Fibroblast of peridontal ligament (primary cell): ENCODE results near the gene RPL14.
"Not testable (repeated sequence)": the region's sequence is repeated elsewhere in the genome, so short reads cannot be mapped to it uniquely, and the experiment has no call there.

Source experiments
- DNase-seq: peaks from one replicate; pipeline ENCODE4 v3.0.0-alpha.2; 2010; ENCODE audit errors: extremely low read depth

The RPL14 gene

DNA sequence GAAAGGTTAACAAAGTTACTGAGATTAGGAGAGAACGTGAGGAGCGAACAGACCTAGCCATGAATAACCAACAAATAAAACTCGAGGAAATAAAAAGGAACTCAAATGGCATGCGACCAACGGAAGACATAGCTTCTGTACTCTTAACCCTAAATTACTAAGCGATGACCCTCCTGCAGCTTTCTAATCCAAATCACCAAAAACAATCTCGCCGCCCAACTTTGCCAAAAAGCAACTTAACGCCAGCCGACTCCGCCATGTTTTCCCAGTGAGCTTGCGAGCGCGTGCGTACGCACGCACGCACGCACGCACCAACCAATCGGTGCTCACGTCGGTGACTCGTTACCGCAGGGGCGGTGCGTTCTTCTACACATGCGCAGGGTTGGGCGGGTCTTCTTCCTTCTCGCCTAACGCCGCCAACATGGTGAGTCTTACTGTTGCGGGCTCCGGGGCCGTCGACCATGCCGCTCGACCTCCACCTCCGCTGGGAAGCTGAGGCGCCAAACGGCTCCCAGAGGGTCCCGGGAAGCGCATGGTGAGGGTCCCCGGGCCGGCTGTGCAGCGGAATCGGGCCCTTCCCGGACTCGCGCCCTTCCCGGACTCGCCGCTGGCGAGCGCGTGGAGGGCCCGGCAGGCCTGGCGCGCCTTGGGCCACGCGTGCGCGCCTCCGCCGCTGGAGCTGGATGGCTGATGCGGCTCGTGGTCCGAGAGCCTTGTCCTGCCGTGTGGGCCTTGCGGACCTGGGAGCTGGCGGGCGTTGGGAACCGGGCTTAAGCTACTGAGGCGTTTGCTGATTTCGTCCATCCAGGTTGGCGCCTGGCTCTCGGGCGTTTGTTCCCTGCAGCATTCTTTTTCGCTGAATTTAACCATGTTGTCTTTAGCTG lies at the start of gene RPL14:
Gene RPL14, plus strand, starts transcription at position 400 of the 884 bp plus-strand sequence. Its CDS starts 133 bp downstream, at position 533.
- peak; percentile 96 for DNase-seq

DNA sequence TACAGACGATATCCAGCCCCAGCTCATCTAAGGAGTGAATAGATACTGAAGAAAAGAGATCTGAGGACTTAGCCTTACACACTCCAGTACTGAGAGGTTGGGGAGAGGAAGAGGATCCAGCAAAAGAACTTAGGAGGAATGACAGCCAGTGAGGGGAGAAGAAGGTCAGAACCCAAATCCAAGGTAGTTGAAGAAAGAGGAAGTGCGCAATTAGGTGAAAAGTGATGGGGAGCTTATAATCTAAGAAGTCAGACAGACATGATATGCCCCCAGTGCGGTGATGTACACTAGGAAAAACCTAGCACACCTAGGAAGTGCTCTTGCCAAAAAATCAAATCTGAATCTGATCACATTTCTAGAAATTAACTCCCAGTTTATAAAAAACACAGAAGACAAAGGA lies 49.5 kb upstream of the RPL14 start:
- DNase-seq: no peak

DNA sequence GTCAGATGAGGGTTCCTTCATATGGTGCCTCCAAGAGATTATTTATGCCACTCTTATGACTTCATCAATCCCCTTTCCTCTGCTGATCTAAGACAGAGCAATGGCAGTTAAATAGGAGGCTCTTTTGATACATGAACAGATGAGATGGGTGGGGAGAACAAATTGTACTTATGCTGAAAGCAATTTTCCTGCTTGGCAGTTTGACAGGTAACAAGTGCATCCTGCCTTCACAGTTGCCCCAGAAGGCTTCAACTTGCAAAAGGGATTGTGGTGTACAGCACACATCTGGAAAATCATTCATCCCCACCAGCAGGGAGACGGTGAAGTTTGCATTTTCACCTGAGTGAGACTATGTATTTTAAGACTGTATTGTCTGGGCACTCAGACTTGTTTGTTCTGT lies 42.9 kb upstream of the RPL14 start:
- no peak for DNase-seq

DNA sequence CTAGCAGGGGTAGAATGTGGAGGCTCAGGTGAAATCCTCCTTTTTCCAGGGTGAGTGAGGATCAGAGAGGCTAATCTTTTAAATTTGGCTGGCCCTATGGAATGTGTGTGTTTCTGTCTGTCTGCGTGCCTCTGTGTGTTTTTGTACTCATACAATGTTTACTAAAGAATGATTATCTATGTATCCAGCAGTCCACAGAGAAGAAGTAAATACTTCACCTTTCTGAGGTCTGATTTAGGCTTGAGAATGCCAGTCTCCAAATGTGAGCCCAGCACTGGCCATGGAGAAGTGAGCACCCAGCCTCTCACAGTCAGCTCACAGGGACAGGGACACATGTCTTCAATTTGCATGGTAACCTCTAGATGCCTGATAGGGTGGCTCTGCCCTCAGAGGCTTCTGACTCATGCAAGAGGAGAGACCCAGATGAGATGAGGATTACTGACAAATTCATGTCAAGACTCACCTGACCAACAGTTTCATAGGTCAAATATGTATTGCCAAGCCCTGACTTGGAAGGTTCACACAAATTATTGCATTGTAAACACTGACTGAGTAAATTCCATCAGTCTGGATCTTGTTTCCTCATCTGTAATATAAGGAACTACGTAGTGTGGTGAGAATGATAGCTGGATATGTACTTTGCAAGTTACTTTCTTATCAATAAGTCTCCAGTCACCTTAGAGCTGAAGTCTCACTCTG lies 39.1 kb upstream of the RPL14 start:
- DNase-seq: no peak

DNA sequence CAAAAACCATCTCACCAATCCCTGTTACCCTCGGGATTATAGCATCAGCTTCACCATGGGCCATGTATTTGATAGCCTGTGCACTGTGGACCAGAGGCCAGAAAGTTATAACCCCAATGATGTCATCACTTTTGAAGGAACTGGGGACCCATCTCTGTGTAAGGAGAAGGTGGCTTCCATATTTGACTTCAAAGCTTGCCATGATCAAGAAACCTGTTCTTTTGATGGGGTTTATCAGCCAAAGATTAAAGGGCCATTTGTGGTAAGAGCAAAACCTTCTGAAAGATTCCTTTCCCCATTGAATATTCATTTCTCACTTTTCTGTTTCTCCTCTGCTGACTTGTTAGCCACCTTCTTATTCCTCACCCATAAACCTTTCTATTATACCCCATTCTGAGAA lies 34.3 kb upstream of the RPL14 start:
- no peak for DNase-seq

DNA sequence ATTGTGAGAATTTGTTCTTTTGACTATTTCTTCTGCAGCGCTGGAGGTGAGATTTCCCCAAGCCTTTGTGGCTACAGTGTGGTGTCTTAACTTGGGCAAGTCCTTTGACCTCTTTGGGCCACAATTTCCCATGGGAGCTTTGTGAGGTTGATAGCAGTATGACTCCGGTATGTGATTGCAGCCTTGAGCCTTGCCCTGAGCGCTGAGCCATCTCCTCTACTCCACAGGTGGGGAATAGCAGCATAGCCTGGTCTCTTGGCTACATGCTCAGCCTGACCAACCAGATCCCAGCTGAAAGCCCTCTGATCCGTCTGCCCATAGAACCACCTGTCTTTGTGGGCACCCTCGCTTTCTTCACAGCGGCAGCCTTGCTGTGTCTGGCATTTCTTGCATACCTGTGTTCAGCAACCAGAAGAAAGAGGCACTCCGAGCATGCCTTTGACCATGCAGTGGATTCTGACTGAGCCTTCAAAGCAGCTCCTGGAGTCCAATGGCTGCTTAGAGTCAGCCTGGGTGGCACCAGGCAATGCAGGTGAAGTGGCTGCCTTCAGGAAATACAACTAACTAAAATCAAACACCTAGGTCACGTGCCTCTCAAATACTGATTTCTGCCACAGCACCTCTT lies 30.0 kb upstream of the RPL14 start:
- DNase-seq: no peak

DNA sequence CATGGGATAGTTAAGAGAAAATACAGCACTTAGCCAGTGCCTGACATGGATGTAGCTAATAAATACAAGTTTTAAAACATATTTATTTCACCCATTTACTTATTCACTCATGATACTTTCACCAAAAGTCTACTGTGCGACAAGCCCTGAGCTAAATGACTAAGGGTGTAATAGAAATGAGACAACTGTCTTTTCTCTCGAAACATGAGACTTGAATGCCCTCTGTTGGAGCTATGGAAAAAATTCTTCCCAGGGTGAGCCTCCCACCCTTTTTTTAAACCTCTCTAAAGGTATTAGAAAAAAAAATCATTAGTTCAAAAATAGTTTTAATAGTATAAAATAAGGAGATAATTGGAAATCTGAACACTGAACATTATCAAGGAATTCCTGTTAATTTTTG lies 24.3 kb upstream of the RPL14 start:
- no peak for DNase-seq

DNA sequence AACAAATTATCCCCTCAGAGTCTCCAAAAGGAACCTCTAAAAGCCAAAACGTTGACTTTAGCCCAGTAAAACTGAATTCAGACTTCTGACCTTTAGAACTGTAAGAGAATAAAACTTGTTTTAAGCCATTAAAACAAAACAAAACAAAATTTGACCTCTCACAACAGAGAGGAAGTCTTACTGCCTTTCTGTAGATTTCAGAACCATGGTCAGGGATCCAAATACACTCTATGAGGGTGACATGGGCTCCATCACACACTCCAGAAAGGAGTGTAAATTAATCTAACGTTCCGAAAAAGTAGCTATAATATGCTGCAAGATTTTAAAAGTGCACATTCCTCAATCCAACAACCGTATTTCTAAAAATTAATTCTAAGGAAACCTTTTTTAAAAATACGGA lies 19.2 kb upstream of the RPL14 start:
- no peak for DNase-seq

DNA sequence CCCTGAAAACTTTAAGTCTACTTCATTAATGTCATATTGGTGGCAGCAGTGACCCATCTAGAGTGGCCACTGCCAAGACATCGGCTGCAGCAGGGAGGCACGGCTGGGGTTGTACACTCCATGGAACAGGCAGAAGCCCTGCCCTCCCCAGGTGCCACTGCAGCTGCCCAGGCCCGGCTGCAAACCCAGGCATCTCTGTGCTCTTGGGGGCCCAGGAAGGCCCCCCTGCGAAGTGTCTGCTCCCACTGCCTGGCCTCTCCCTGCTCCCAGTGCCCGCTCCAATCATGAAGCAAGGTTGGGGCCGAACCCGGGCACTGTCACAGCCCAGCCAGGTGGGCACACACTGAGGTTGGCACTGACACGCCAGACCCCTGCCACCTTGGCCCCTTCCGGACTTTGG lies 12.1 kb upstream of the RPL14 start:
- DNase-seq: no peak

DNA sequence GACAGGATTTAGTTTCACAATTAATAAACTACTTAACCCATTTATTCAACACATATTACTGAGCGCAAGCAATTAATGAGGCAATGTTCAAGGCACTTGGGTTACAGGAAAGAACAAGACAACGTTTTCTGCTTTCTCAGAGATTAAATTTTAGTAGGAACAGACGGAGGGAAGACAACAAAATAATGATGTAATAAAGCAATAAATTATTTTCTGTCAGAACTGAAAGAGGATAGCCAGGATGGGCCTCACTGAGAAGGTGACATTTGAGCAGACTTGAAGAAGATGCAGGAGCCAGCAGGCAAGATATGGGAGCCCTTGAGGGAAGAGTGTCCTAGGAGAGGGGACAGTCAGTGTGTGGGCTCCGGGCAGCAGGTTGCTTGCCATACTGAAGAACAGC lies 11.3 kb upstream of the RPL14 start:
- DNase-seq: no peak

DNA sequence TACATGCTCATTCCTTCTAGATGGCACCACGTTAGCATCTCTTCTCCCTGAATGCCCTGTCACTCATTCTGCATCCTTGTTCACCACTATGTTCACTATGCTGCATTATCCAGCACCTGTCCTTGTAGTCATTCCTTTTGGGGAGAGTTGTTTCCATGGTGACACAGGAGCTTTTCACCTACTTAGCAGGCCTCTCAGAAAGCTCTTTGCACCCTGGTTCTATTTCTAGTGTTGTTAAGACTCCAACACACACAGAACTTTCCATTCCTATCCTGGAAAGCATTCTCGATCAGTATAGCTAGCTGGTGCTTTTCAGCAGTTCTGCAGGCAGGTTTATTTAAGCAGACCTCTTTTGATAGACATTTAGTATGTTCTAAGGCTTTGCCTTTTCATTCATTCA lies 6.7 kb upstream of the RPL14 start:
- DNase-seq: no peak

DNA sequence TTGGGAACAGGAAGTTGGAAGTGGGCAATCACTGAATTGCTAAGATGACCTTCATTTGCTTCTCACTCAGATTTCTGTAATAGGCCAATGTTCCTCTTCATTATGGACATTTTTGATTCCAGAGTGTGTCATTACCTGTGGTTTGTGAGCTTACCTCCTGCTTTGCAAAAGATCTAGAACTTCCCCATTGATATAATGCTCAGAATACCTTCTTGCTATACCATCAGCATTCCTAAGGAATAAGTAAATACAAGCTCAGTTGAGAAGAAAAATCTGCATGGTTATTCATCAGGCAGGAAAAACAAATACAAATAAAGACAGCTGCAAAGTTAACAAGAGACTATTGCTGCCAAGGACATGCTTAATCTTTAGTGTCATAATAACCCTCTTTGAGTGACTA lies 5.6 kb upstream of the RPL14 start:
- DNase-seq: no peak

DNA sequence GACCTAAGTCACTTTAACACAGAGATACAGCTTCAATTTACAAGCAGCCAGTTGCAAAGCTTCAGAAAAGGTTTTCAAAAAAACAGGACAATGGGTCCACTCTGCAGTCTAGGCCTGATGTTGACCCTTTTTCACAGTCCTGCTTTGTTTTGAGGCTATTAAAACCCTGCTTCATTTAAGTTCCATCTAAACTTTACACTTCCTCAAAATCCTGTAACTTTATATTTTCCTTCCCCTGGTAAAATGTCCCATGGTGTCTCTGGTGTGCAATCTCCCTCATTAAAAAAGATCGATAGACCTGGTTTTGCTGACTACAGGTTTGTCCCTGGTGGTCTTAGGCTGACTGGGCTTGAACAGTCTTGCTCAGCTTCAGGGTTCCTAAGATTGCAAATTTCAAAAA lies 5.1 kb upstream of the RPL14 start:
- DNase-seq: no peak

DNA sequence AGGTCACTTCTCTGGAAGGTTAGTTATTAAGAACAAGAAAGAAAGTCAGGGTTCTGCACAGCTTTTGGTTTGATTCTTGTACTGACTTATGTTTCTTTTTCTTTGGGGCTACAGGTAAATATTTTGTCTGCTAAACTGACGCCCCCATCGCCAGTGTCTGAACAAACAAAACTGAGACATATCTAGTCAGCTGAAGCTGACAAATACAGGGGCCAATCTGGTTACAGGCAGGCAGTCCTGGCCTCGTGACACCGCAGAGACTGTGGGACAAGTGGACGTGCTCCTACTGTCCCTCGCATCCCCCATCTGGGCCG lies 4.6 kb upstream of the RPL14 start:
- no peak for DNase-seq

DNA sequence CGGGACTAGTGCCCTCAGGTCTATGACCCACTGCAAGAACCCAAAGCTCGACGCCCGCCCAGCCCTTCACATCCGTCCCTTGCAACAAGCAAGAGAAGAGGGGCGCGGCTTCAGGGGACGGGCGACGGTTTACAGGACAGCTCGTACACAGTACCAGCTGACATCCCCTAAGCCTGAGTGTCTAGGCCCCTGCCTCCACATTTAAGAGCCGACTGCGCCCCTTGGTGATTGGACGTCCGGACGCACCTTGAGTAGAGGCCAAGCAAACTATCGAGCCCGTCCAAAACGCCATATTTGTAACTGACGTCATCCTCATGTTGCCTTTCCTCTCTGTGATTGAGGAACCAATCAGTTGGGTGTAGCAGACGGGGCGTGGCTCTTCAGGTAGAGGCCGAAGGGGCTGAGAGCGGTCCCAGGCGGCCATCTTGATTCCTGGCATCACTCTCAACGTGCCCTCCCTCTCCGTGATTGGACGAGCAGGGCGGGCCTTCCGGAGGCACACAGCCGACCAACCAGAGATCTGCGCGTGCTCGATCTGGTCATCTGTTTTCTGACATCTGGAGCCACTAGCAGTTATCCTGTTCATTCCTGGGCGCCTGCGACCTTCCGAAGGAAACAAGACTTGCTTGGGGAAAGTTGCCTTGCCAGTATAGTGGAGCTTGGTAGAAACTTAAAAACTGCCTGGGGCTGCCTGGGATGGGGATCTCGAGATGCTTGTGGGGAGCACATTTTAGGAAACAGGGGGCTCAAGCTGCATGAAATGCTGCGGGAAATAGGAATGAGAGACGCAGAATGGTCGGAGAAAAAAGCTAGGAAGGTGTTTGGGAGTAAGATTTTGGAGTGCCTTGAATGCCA lies 4.0 kb upstream of the RPL14 start:
- peak; percentile 98 for DNase-seq

DNA sequence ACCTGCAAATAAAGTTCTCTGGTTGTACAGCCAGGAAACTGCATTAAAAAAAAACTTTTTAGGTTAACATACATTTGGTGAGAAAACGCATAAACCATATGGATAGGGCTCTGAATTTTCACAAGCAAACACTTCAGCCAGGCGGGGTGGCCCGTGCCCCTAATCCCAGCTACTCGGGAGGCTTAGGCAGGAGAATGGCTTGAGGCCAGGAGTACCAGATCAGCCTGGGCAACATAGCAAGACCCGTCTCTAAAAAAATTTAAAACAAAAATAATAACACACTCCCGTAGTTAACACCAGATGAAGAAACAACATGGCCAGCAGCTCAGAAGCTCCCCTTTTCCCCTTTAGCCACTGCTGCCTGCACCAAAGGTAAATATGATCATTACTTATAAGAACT lies 3.2 kb upstream of the RPL14 start:
- no peak for DNase-seq

DNA sequence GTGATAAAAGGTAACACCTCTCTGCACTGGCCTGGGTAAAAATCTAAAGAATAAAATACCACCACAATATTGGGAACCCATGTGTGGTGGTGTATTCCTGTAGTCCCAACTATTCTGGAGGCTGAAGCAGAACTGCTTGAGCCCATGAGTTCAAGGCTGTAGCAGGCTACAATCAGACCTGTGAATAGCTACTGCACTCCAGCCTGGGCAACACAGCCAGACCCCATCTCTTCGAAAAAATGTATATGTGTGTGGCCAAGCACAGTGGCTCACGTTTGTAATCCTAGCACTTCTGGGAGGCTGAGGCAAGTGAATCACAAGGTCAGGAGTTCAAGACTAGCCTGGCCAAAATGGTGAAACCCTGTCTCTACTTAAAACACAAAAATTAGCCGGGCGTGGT lies 1.8 kb upstream of the RPL14 start:
- DNase-seq: no peak

DNA sequence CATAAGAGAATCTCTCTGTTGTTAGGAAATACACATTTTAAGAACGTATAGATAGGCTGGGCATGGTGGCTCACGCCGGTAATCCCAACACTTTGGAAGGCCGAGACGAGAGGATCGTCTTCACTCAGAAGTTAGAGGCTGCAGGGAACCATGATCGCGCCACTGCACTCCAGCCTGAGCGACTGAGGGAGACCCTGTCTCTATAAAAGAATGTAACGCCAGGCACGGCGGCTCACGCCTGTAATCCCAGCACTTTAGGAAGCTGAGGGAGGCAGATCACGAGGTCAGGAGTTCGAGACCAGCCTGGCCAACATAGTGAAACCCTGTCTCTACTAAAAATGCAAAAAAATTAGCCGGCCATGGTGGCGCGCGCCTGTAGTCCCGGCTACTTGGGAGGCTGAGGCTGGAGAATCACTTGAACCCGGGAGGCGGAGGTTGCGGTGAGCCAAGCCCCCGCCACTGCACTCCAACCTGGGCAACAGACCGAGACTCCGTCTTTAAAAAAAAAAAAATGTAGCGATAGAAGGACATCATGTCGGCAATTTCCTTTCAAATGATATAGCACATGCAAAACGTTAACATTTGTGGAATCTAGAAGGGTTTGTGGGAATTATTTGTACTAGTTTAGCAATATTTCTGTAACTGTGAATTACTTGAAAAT lies 730 bp upstream of the RPL14 start:
- DNase-seq: no peak

DNA sequence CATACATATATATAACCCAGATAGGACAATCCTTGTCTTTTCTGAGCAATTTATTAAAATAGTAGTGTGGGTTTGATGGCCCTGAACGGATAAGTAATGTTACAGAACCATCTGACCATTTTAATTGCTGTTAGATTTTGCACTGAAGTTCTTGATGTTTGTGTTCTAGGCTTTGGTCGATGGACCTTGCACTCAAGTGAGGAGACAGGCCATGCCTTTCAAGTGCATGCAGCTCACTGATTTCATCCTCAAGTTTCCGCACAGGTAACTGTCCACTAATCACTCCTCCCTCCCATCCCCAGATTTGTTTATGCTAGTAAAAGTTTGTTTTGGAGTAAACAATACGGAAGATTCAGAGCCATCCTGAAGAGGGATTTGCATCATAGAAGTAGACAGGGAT lies 1.3 kb downstream of the RPL14 start:
- no peak for DNase-seq

DNA sequence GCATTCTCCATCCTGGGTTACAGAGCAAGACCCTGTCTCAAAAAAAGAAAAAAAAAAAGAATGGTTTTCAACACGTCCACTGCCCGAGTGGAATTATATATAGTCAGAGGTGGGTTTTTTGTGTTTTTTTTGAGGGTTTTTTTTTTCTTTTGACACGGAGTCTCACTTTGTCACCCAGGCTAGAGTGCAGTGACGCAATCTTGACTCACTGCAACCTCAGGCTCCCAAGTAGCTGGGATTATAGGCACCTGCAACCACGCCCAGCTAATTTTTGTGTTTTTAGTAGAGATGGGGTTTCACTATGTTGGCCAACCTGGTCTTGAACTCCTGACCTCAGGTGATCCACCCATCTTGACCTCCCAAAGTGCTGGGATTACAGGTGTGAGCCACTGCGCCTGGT lies 3.3 kb downstream of the RPL14 start:
- DNase-seq: not testable (repeated sequence)

DNA sequence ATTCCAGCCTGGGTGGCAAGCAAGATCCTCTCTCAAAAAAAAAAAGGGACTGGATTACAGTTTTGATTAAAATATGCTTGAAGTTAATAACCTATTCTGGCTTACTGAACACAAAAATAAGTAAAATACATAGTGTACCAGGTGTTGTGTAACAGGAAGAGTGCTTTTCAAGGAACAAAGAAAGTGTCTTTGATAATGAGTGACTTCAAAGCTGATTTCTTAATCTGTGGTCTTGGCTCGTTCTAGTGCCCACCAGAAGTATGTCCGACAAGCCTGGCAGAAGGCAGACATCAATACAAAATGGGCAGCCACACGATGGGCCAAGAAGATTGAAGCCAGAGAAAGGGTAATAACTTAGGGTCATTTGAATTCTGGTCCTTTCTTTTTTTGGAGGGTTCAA lies 4.0 kb downstream of the RPL14 start:
- DNase-seq: no peak

DNA sequence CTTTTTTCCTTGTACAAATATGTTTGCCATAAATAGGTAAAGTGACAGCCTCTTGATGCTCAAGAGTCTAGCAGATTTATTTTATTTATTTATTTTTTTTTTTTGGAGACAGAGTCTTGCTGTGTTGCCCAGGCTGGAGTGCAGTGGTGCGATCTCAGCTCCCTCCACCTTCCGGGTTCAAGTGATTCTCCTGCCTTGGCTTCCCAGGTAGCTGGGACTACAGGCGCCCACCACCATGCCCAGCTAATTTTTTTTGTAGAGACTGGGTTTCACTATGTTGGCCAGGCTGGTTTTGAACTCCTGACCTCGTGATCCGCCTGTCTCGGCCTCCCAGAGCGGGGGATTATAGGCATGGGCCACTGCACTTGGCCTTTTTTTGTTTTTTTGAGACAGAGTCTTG lies 5.7 kb downstream of the RPL14 start:
- not testable (repeated sequence) for DNase-seq
